PC-3 (cell line): ENCODE results near the gene TCF7. TPM values are rescaled to one million over a fixed set of nuclear protein-coding genes. Genes with fewer than 3 reads are reported as not detected.
A peak's percentile ranks its signal among the peaks of the same experiment; 100 is the strongest.

Experiments used
- ATAC-seq: fragments of 200-7000 bp; cut with Tn5 transposase; 2 replicates; pipeline ENCODE4 v1.9.1; 2020; ENCODE audit warnings: mild to moderate bottlenecking, moderate library complexity
- BruUV-seq: library from RNA; stranded (reverse); fragments of 400-500 nt; replicated peaks from 2 replicates; lab custom pipeline; 2021; lab: Mats Ljungman, UMichigan
- CTCF ChIA-PET: fragments of 300-600 bp; sonication (Branson Sonifier 250); formaldehyde crosslinking; loops from one replicate; lab custom pipeline; 2022; ENCODE audit warnings: antibody characterized with exemption; lab: Charles Lee
- POLR2A ChIA-PET: fragments of 300-600 bp; sonication (Branson Sonifier 250); formaldehyde crosslinking; loops from one replicate; lab custom pipeline; 2022; ENCODE audit warnings: antibody characterized with exemption; ENCODE audit not compliant: unreplicated experiment; lab: Charles Lee
- DNase-seq: peaks from one replicate; pipeline ENCODE4 v3.0.0-alpha.2; 2015
- H2AFZ ChIP-seq: fragments of 300-600 bp; sonication (generic); 2 replicates; pipeline ENCODE4 v1.6.0; 2016; ENCODE audit warnings: antibody characterized with exemption, low read length
- H3F3A ChIP-seq: fragments of 300-600 bp; sonication (generic); one replicate; pipeline ENCODE4 v1.6.0; 2017; ENCODE audit warnings: antibody characterized with exemption, low read length, control low read depth, mild to moderate bottlenecking; ENCODE audit not compliant: unreplicated experiment
- H3K27ac ChIP-seq: fragments of 300-600 bp; sonication (generic); 2 replicates; pipeline ENCODE4 v1.5.1; 2016; ENCODE audit warnings: mild to moderate bottlenecking, low read length
- H3K27me3 ChIP-seq: fragments of 300-600 bp; sonication (generic); 2 replicates; pipeline ENCODE4 v1.6.1; 2016; ENCODE audit warnings: low read length, mixed read lengths
- H3K36me3 ChIP-seq: fragments of 300-600 bp; sonication (generic); 2 replicates; pipeline ENCODE4 v1.6.1; 2016; ENCODE audit warnings: low read depth, mixed run types, low read length, mixed read lengths
- H3K4me1 ChIP-seq: fragments of 300-600 bp; sonication (generic); 2 replicates; pipeline ENCODE4 v1.5.1; 2016; ENCODE audit warnings: low read length; ENCODE audit not compliant: insufficient read depth
- H3K4me2 ChIP-seq: fragments of 300-600 bp; sonication (generic); 2 replicates; pipeline ENCODE4 v1.6.0; 2016; ENCODE audit warnings: low read length
- H3K4me3 ChIP-seq: fragments of 300-600 bp; sonication (generic); 2 replicates; pipeline ENCODE4 v1.5.1; 2016; ENCODE audit warnings: mild to moderate bottlenecking, low read length, mixed read lengths
- H3K79me2 ChIP-seq: fragments of 300-600 bp; sonication (generic); 2 replicates; pipeline ENCODE4 v1.6.1; 2017; ENCODE audit warnings: low read length, mixed read lengths
- H3K9ac ChIP-seq: fragments of 300-600 bp; sonication (generic); 2 replicates; pipeline ENCODE4 v1.6.0; 2016; ENCODE audit warnings: mild to moderate bottlenecking, low read length
- H3K9me2 ChIP-seq: fragments of 300-600 bp; sonication (generic); replicated peaks from 2 replicates; pipeline ENCODE4 v1.6.1; 2016; ENCODE audit warnings: mixed run types, low read length, mixed read lengths
- H3K9me3 ChIP-seq: fragments of 300-600 bp; sonication (generic); 2 replicates; pipeline ENCODE4 v1.6.1; 2016; ENCODE audit warnings: low read length, mixed read lengths
- H4K20me1 ChIP-seq: fragments of 300-600 bp; sonication (generic); 2 replicates; pipeline ENCODE4 v1.6.1; 2016; ENCODE audit warnings: low read length, mixed read lengths
- CTCF ChIP-seq: fragments of 300-600 bp; sonication (generic); conservative IDR thresholded peaks from 2 replicates; pipeline ENCODE4 v1.5.1; 2017; ENCODE audit warnings: antibody characterized with exemption, low read depth, mild to moderate bottlenecking, low read length
- EZH2 ChIP-seq: fragments of 300-600 bp; sonication (generic); IDR thresholded peaks from one replicate; pipeline ENCODE4 v1.6.1; 2017; ENCODE audit warnings: antibody characterized with exemption, mild to moderate bottlenecking, low read length; ENCODE audit not compliant: unreplicated experiment
- EZH2phosphoT487 ChIP-seq: fragments of 300-600 bp; sonication (generic); IDR thresholded peaks from 2 replicates; pipeline ENCODE4 v1.6.1; 2018; ENCODE audit warnings: mild to moderate bottlenecking, antibody characterized with exemption, low read length, borderline replicate concordance
- intact Hi-C: fragments of 100-400 bp; cut with micrococcal nuclease; formaldehyde crosslinking; loops from 2 replicates; pipeline ENCODE4 v1.9.0; 2023
- total RNA-seq: library from RNA; depleted of rRNA; stranded (reverse); fragments of >200 nt; gene quantifications from 2 replicates; pipeline ENCODE4 v1.2.3, GENCODE V29; 2014

TCF7 gene
- total RNA-seq, 1 experiment from 2014 or later = 3.9 TPM

GRCh38 chr5:134072471-134073210 lies 41.8 kb upstream of the TCF7 start:
- Histone ChIP-seq H3K79me2 (no peaks in the 10 kb centered on the region), H3K27ac (no peak overlapping the region), H3K9ac (no peak overlapping the region), H3K27me3 (no peaks in the 10 kb centered on the region), H3K4me2 (no peak overlapping the region), H3K36me3 (no peaks in the 10 kb centered on the region), H3K4me3 (no peak overlapping the region), H2AFZ (no peak overlapping the region), H3K4me1 (no peaks in the 10 kb centered on the region), H3F3A (no peaks in the 10 kb centered on the region), H3K9me2 (no peaks in the 10 kb centered on the region), H4K20me1 (no peaks in the 10 kb centered on the region), H3K9me3 (no peaks in the 10 kb centered on the region)
- CTCF ChIA-PET = no interaction called here
- intact Hi-C loops = no loop called here
- no TSS peak for BruUV-seq
- POLR2A ChIA-PET = no interaction called here
- DNase-seq (no peak), ATAC-seq (no peak)
- TF ChIP-seq EZH2phosphoT487 (no peak), EZH2 (no peak), CTCF (no peak)

- Histone ChIP-seq H3K9me3 (no peaks in the 10 kb centered on the region), H2AFZ (no peak overlapping the region), H3K9ac (no peak overlapping the region), H3K9me2 (no peaks in the 10 kb centered on the region), H3K27me3 (no peaks in the 10 kb centered on the region), H3K4me3 (no peak overlapping the region), H3K4me2 (no peak overlapping the region), H3K36me3 (no peaks in the 10 kb centered on the region), H3F3A (no peaks in the 10 kb centered on the region), H4K20me1 (no peaks in the 10 kb centered on the region), H3K27ac (no peak overlapping the region), H3K4me1 (no peaks in the 10 kb centered on the region), H3K79me2 (no peaks in the 10 kb centered on the region)
- DNase-seq = peak; percentile 5
- CTCF ChIA-PET = no interaction called here
- intact Hi-C loops = no loop called here
- no TSS peak for BruUV-seq
- POLR2A ChIA-PET = no interaction called here
- no peak for ATAC-seq
- TF ChIP-seq CTCF (no peak), EZH2 (no peak), EZH2phosphoT487 (no peak)
Observed at GRCh38 chr5:134073404-134073803, 41.1 kb upstream of the TCF7 start.

- no peak for DNase-seq
- POLR2A ChIA-PET = no interaction called here
Observed at GRCh38 chr5:134075102-134075501, 39.4 kb upstream of the TCF7 start.

More at GRCh38 chr5:134075102-134075501, 39.4 kb upstream of the TCF7 start:
- no TSS peak for BruUV-seq
- Histone ChIP-seq H3K79me2 (no peaks in the 10 kb centered on the region), H3K9me3 (no peaks in the 10 kb centered on the region), H3K4me1 (no peaks in the 10 kb centered on the region; the same call in 1 of the 2 replicates), H3K4me3 (no peak overlapping the region), H3K36me3 (no peaks in the 10 kb centered on the region), H3K27ac (no peak overlapping the region), H3K9me2 (no peaks in the 10 kb centered on the region), H3K9ac (no peak overlapping the region), H4K20me1 (no peaks in the 10 kb centered on the region), H3K27me3 (no peaks in the 10 kb centered on the region), H2AFZ (no peak overlapping the region), H3F3A (no peaks in the 10 kb centered on the region), H3K4me2 (no peak overlapping the region)
- CTCF ChIA-PET = no interaction called here
- intact Hi-C loops = no loop called here
- no peak for TF ChIP-seq CTCF
- no peak for TF ChIP-seq EZH2phosphoT487
- TF ChIP-seq EZH2 = no peak
- no peak for ATAC-seq
